ENCODE data around the gene MAML3.

Gene MAML3

DNA sequence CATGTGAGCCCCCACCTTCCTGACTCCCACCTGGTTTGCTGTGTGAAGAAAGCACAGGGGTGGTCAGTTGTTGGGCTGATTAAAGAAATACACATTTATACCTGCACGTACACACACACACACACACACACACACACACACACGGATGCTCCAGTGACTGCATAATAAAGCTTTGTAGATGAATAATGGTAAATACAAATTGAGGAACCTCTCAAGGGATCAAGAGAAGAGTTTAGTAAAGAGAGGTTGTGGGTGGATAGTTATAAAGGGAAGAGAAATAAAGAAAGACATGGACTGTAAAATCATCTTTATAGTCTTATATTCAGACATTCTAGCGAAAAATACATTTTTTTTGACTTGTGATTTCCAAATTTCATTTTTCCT, 344.2 kb downstream of the MAML3 start:
- no peak for DNase-seq (ENCODE audit: low read depth)

DNA sequence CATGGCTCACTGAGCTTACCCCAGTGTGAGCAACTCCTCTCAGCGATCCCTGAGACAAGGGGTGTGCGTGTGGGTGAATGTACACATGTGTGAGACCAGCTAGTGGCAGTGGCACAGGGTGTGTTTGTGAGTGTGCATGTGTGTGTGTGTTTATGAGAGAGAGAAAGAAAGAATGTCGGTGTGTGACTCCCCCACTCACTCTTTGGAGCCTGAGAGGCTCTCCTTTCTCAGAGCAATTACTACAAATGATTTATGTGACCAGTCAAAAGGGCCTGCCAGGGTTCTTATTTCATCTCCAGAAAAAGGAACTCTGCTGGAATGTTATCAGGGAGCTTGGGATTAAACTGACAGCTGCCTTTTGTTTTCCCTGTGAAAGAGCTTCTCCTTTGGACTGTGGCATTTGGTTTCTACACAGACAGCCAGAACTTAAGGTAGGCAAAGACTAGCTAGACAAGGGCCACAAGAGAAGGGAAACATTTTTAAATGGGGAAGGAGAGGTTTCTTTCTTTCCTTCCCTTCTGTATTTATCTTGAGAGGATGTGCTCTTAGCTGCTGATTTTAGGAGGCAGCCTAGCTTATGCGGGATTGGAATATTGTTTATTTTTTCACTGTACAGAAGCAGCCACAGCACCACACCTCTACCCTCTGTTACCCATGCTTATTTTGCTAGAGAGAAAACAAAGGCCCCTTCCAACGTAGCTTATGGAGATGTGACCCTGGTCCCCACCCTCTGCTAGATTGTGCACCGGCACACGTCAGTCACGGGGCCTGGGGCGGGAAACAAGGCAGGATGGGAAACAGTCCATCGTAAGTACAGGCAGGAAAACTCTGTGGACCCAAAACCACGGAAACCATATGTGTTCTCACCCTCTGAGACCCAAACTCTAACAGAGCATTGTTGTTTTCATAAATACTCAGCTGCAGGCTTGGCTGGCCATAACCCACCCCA, 344.9 kb downstream of the MAML3 start:
- no peak for DNase-seq (ENCODE audit: low read depth)

DNA sequence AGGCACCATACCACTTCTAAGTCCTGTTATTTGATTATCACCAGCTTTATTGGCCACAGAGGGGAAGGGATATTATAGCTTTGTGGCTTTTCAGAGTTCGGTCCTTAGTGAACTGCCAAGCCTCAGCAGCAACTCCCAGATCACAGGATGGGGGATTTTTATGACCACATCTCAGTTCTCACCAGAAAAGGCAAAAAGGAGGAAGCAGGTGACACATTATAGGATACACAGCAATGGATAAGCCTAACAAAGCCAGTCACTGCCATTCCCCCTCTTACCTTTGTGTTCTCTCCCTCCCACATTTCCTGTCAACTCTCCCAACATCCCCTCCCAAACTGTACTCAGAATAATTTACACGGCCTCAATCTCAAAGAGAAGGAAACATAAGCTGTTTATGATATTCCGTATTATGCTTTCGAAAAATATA, 345.6 kb downstream of the MAML3 start:
- DNase-seq (ENCODE audit: low read depth), result no peak

DNA sequence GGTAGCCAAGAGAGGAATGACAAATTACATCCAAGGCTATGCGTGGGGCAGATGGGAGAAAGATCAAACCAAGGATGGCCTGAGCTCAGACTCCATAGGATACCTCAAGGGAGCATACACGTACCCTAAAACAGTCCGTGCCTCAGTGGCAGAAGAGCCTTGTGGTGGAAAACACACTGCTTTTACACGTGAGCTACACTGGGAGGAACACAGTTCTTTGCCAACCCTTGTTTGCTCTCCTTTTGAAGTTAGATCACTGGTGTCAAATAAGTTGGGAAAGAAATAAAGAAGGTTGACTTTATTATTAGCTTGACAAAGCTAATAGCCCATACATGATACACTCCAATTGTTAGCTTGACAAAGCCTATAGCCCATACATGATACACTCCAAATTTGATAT, 346.5 kb downstream of the MAML3 start:
- no peak for DNase-seq (ENCODE audit: low read depth)

DNA sequence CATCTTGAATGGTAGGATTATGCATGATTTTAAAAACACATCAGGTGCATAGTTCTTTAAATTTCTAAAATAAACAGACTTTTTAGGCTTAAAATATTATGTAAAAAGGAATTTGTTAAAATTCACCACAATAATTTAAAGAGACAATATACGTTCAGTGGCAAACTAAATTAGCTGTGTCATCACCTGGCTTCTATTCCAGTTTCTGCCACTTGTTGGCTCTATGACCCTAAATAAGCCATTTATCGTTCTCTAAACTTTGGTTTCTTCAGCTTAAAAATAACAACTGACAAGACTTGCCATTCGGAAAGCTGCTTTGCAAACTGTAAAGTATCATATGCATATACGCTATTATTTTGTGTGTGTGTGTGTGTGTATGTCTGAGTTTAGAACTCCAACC, 347.1 kb downstream of the MAML3 start:
- no peak for DNase-seq (ENCODE audit: low read depth)

DNA sequence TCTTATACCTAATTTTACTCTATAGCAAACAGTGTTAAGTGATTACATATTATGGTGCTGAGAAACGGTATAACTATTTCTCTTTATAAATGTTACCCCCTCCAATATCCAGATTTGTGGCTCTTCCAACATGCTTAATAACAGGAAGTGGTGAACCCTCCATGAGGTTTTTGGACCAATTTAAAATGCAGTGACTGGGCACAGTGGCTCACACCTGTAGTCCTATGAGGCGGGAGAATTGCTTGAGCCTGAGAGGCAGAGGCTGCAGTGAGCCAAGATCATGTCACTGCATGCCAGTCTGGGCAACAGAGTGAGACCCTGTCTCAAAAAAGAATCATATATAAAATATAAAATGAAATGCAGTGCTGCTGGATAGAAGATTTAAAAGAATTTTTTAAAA, 351.1 kb downstream of the MAML3 start:
- DNase-seq (ENCODE audit: low read depth), result no peak

DNA sequence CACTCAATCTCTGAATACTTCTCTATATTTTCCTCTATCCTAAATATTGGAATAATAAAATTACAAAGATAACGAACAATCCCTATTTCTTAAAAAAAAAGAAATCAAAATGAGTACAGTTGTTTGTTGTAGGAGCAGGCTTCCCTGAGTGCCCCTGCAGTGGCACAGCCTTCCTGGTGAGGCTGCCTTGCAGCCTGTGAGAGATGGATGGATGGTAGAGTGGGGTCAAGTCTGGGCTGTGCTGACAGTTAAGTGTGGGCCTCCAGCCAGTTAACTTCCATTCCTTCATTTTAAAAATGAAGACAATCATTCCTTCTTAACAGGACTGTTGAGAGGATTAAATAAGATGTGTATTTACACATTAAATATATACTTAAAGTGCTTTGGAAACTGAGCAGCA, 351.5 kb downstream of the MAML3 start:
- DNase-seq (ENCODE audit: low read depth), result no peak

DNA sequence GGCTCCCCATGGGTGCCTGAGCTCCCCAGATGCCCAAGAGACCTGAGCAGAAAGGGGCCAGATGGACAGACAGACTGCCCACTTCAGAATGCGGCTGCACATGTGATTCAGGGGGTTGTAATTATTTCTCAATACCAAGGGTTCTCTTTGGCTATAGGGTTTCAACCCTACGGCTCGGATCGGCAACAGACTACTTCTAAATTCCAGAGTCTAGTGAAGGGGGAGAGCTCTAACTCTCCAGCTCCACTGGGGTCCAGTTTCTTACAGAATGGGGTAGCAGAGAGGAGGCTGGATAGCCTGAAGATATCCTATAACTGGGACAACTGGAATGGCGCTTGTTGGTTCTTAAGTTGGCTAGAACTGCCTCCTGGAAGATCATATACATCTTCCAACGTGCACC, 352.1 kb downstream of the MAML3 start:
- no peak for DNase-seq (ENCODE audit: low read depth)

DNA sequence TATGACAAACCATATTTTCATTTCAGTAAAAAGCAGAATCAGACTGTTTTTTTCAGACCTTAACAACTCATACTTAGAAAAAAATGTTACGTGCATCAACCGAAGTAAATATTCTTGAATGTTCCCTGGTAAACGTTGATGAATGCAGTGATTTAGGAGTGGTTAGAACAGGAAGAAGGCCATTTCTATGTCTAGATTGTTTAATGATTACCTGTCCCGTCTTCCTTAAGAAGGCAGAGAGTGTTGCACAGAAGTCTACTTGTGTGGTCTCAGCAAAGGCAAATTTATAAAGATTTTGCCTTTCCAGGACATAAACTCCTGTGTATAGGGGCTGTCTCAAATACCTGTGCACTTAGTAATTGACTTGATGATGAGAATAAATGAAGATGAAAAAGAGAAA, 353.9 kb downstream of the MAML3 start:
- DNase-seq (ENCODE audit: low read depth), result no peak

DNA sequence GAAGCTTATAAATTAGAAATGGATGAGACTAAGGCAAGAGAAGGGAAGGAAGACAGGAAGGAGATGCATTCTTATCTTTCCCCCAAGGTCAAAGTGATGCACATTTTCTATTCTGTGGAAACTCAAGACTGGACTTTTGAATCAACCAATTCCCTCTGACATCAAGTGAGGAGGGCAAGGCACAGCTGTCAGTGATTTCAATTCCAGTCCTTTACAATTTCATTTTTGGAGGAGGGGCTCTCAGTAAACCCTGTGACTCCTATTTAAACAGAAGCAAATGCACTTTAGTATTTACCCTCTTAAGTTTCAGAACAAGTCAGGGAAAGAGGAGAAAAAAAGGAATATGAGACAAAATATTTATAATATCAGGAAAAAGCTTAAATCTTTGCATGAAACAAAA, 354.4 kb downstream of the MAML3 start:
- no peak for DNase-seq (ENCODE audit: low read depth)

DNA sequence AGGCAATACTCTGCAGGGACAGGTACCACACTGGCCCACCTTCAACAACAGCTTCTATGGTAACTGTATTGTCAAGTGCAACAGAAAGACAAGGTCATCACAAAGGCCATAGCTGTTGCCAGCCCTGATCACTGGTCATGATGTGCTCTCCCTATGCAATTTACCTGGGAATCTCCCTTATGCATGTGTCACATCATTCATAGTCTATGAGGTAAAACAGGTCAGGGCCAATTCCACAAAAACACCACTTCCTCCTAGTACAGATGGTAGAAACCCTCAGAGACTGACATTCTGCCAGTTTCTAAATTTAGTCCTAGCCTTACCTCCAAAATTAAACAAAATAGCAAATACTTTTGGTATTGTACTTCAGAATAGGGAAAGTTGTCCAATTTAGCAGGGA, 355.5 kb downstream of the MAML3 start:
- no peak for DNase-seq (ENCODE audit: low read depth)

DNA sequence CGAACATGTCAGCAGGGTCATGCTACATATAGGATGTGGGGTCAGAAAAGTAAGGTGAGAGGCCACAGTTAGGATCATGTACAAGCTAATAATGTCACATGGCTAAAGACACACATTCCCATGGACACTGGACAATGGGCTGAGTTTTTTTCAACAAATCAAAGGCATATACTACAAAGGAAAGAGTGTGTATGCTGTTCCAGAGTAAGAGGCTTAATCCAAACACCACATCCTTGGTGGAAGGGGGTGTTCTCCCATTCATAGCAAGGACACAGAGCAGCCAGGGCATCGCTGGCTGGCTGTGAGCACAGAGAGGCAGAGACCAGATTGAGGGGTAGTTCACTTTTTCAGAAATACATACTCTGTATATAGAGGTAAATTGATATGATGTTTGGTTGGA, 356.7 kb downstream of the MAML3 start:
- DNase-seq (ENCODE audit: low read depth), result no peak

DNA sequence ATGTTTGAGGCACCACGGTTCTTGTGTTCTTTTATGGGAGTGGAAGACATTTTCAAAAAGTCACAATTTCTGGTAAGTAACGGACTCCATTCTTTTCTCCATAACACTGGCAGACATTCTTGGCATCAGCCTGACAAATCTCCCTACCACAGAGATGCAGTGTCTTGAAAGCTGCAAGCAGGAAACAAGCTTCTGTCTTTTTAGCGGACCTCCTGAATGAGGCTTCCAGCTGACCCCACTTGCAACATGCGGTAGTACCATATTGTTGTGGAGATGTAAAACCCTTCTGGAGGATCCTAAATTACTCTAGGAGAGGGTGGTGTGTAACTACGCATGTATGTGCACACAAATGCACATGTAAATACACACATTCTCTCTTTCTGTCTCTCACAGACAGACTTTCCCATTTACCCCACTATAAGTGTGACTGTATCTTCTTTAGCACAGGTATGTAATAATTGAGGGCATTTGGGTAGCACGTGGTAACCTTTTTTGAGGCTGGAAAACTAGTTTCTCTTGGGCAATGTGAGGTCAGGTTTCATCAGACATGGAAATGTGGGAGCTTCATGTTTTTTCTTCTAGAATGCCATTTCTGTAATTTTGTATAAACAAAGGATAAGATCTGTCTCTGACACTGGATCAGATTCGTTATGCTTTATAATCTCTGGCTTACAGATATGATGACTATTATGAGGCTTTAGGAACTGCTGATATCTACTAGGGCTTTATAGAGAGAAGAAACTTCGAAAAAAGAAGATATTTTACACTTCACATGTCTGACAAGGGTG, 358.3 kb downstream of the MAML3 start:
- no peak for DNase-seq (ENCODE audit: low read depth)

DNA sequence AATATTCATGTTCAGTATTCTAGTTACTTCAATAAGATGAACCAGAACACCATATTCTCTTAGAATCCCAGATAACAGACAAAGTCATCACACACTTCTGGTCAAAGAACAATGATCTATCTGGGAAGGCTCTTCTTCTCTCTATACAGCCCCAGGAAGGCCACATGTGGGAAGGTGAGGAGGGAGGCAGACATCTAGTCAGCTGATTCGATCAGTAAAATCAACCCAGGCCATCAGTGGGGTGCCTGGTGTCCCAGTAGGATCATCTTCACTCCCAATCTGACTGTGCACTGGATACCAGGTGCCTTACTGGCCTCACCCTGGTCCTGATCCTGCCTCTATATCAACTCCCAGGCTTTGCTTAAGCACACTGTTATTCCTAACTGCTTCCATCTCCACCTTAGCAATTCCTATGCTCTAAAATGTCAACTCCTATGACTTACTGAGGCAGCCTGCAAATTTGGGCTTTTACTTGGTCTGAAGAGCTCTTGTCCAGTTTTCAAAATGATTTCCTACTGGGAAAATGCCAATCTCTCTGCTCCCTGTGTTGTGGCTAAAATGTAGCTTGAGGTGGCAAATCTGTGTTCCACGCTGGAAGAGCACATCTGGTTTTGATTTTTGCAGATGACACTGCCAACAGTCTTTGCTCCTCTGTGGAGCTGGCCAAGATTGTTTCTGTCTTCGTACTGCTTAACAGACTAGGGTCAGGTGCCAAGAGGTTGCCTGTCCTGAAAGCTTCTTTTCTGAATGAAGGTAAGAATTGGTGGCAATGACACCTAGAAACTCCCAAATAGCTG, 359.6 kb downstream of the MAML3 start:
- DNase-seq (ENCODE audit: low read depth), result no peak

DNA sequence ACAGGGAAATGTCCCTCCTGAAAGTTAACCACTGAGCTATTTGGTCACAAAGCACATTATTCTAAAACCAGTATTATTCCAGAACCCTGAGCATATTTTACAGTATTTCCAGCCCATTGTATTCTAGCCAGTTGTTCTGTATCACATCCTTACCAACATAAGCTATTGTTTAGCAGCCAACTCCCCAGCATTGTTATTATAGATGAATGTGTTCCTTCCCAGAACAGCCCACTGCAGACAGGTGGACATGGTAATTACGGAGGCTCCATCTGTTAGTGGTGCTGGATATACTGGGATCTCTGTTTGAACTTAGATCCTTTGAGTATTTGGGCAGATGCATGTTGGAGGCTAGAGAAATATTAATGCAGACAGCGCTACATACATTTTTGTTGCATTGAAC, 362.3 kb downstream of the MAML3 start:
- no peak for DNase-seq (ENCODE audit: low read depth)

DNA sequence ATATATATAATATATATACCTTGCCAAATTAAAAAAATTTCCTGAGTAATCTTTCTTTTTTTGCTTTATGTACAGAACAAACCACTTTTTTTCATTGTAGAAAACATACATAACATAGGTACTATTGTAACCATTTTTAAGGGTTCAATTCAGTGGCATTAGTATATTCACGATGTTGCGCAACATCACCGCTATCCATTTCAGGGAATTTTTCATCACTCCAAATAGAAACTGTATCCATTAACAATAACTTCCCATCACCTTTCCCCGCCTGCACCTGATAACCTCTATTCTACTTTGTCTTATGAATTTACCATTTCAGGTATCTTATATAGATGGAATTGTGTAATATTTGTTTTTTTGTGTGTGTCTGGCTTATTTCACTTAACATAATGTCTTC, 363.7 kb downstream of the MAML3 start:
- DNase-seq (ENCODE audit: low read depth), result no peak

DNA sequence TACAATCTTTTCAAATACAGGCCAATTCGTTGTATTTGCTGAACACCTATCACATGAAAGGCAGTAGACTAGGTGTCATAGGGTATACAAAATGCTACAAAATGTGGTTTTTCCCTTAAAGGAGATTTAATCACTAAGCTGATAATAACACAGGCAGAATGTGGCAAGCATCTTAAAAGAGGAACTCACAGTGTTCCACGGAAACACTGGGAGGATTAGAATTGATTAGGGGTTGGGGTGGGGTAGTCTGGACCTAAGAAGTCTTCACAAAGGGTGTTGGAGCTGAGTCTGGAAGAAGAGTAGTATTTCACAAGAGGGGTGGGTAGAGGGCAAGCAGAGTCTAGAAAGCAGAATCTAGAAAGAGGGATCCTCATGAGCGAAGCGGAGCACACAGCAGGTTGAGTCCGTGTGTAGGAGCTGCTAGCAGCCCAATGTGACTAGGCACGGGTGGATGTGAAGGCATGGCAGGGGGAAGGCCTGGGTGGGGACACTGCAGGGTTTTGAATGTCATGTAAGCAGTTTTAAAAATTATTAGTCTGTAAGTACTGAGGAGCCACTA, 364.8 kb downstream of the MAML3 start:
- DNase-seq (ENCODE audit: low read depth), result no peak

DNA sequence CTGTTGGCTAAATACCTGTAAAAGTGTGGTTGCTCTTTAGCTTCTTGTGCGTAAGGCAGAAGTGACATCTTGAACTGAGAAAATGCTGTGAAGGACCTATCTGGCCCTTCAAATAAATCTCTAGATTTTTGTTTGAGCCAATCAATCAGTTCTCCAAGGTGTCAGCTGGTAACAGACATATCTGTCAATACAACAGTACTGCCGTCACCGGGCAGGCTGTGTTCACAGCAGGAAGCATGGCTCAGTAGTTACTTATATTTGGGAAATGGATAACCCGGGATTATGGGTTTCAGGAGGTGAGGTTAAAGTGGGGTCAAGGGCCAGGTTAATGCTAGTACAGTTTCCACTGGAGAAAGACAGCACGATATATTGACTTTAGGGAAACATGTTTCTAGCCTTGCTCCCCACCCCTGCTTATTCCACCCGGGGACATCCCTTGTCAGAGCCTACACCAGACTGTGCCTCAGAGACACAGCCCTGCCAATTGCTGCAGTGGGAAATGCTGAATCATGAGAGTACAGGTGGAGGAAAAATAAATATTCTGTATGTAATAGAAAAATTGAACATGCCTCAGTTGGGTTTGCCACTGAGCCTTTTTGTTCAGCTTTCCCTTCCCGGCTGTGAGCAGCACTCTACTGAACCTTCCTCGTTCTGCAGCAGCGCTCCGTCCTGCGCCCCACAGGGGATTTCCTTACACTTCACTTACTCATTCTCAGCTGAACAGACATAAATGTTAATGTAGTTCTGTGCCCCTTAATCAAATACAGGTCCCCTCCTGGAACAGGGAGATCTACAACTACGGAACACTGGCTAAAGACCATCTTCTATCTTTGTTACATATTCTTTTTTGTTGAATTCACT, 367.3 kb downstream of the MAML3 start:
- no peak for DNase-seq (ENCODE audit: low read depth)

DNA sequence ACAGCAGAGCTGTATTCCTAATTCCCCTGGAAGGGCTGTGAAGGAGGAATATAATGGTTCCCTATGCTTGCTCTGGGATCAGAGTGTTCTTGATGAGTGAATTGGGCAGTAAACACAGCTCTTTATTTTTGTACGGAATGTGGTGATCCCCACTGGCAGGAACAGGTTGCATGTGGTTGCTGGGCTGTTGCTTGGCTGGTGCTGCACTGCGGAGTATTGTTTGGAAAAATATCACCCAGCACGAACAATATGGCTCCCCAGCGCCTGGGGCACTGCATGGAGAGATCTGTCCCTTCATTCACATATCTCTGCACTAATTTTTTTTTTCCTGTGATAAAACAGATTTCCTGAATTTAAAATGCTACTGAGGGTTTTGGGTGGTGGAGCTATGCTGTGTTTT, 368.6 kb downstream of the MAML3 start:
- DNase-seq (ENCODE audit: low read depth), result no peak

DNA sequence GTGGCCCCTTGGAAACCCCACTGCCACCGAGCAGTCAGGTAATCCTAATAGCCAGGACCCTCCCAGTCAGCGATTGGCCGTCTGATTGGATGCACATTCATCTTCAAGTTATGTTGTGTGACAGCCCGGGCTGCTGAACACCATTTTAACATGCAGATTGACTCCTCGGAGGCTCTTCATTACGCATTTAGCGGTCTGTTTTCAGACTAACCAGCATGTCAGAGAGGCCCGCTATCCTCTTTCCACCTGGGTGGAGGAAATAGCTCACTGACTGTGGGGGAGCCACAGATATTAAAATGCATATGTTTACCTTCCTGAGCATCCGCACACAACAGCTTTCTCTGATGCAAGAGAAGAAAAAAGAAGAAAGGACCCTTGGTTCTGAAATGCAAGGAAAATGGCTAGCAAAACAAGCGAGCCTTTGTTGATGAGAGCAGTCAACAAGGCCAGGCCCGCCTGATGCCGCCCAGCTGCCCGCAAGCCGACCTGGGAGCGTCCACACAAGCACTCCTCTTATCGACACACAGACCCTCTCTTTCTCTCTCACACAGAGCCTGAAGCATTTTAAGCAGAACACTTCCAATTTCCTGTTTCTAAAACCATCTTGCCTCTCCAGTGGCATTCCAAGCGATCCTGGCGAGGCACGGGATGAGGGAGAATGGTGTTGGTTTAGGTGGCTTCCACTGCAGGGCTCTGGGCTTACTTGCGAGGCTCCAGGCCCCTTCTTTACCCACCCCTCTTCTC, 370.1 kb downstream of the MAML3 start:
- no peak for DNase-seq (ENCODE audit: low read depth)

All from HS-27A (cell line).